GM23338 (cell line): ENCODE results near the gene NEUROD1.

ENCODE experiments used
- EZH2 ChIP-seq: fragments of 200-600 bp; sonication (generic); IDR thresholded peaks from one replicate; pipeline ENCODE4 v1.8.0; 2017; ENCODE audit warnings: antibody characterized with exemption, mild to moderate bottlenecking, low read depth; ENCODE audit not compliant: unreplicated experiment
- JUNB ChIP-seq: IDR thresholded peaks from one replicate; pipeline ENCODE4 v1.6.1; 2016; ENCODE audit warnings: antibody characterized with exemption; ENCODE audit not compliant: unreplicated experiment
- POLR2AphosphoS5 ChIP-seq: IDR thresholded peaks from 2 replicates; pipeline ENCODE4 v1.6.1; 2016; ENCODE audit warnings: antibody characterized with exemption, low read depth
- REST ChIP-seq: IDR thresholded peaks from one replicate; pipeline ENCODE4 v1.6.1; 2018; ENCODE audit warnings: antibody characterized with exemption; ENCODE audit not compliant: unreplicated experiment
- TF ChIP-seq, protein P1 (sequence below), 2 experiments: fragments of 200-600 bp in 1 of 2; sonication (generic) in 1 of 2; conservative IDR thresholded peaks; 2 replicates each; pipeline versions ENCODE4 v1.5.1 to v1.6.1; 2016 to 2017; ENCODE audit warnings: antibody characterized with exemption in 2 of 2, low read depth in 2 of 2, mild to moderate bottlenecking in 2 of 2, moderate library complexity in 1 of 2

GRCh38 chr2:181642086-181642485, 38.2 kb downstream of the NEUROD1 start:
- TF ChIP-seq, protein P1, sequence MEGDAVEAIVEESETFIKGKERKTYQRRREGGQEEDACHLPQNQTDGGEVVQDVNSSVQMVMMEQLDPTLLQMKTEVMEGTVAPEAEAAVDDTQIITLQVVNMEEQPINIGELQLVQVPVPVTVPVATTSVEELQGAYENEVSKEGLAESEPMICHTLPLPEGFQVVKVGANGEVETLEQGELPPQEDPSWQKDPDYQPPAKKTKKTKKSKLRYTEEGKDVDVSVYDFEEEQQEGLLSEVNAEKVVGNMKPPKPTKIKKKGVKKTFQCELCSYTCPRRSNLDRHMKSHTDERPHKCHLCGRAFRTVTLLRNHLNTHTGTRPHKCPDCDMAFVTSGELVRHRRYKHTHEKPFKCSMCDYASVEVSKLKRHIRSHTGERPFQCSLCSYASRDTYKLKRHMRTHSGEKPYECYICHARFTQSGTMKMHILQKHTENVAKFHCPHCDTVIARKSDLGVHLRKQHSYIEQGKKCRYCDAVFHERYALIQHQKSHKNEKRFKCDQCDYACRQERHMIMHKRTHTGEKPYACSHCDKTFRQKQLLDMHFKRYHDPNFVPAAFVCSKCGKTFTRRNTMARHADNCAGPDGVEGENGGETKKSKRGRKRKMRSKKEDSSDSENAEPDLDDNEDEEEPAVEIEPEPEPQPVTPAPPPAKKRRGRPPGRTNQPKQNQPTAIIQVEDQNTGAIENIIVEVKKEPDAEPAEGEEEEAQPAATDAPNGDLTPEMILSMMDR (conservative IDR thresholded peaks at IDR 0.05; ENCODE audit: low read depth in 2 of 2), result no peak
- TF ChIP-seq EZH2 (no peak), REST (no peak), POLR2AphosphoS5 (no peak), JUNB (no peak)
